GM18868 (cell line): ENCODE measurements around the gene NPLOC4.
"Not testable (repeated sequence)": the region's sequence is repeated elsewhere in the genome, so short reads cannot be mapped to it uniquely, and the experiment has no call there.

Experiments used
- ATAC-seq: cut with Tn5 transposase; IDR thresholded peaks from one replicate; pipeline ENCODE4 v1.9.1; 2021; ENCODE audit warnings: mild to moderate bottlenecking, moderate library complexity; ENCODE audit not compliant: unreplicated experiment

Gene NPLOC4

GRCh38 chr17:81635973-81636504, 873 bp downstream of the NPLOC4 start:
- no peak for ATAC-seq

- no peak for ATAC-seq
Observed at GRCh38 chr17:81635431-81635830, 1.5 kb downstream of the NPLOC4 start.

GRCh38 chr17:81631482-81631881, 5.4 kb downstream of the NPLOC4 start:
- no peak for ATAC-seq

- ATAC-seq = no peak
Observed at GRCh38 chr17:81630274-81630673, 6.6 kb downstream of the NPLOC4 start.

GRCh38 chr17:81621494-81622130, 15.3 kb downstream of the NPLOC4 start:
- no peak for ATAC-seq

- not testable (repeated sequence) for ATAC-seq
Observed at GRCh38 chr17:81618307-81618706, 18.6 kb downstream of the NPLOC4 start.

- no peak for ATAC-seq
Observed at GRCh38 chr17:81616877-81617276, 20.0 kb downstream of the NPLOC4 start.

- ATAC-seq = no peak
Observed at GRCh38 chr17:81615401-81615930, 21.4 kb downstream of the NPLOC4 start.

- ATAC-seq = no peak
Observed at GRCh38 chr17:81612172-81612970, 24.5 kb downstream of the NPLOC4 start.

- ATAC-seq = no peak
Observed at GRCh38 chr17:81609541-81610311, 27.2 kb downstream of the NPLOC4 start.

GRCh38 chr17:81608605-81609004, 28.3 kb downstream of the NPLOC4 start:
- no peak for ATAC-seq

GRCh38 chr17:81608082-81608481, 28.8 kb downstream of the NPLOC4 start:
- no peak for ATAC-seq

GRCh38 chr17:81607431-81607830, 29.5 kb downstream of the NPLOC4 start:
- no peak for ATAC-seq

GRCh38 chr17:81603846-81604610, 32.9 kb downstream of the NPLOC4 start:
- no peak for ATAC-seq

GRCh38 chr17:81601525-81602120, 35.3 kb downstream of the NPLOC4 start:
- no peak for ATAC-seq

GRCh38 chr17:81599719-81600486, 37.0 kb downstream of the NPLOC4 start:
- no peak for ATAC-seq

- ATAC-seq = no peak
Observed at GRCh38 chr17:81593105-81593871, 43.6 kb downstream of the NPLOC4 start.

- no peak for ATAC-seq
Observed at GRCh38 chr17:81591971-81592370, 44.9 kb downstream of the NPLOC4 start.

GRCh38 chr17:81590121-81590520, 46.8 kb downstream of the NPLOC4 start:
- ATAC-seq = no peak
